ENCODE measurements around the gene FEZF1.

- TF ChIP-seq CTCF (IDR thresholded peaks at IDR 0.05) (no peak), POLR2A (IDR thresholded peaks at IDR 0.05) (no peak)
Measured at GRCh38 chr7:122268101-122268500, 36.4 kb downstream of the FEZF1 start.
